ENCODE data around the gene TP53BP1. TPM values are rescaled to one million over a fixed set of nuclear protein-coding genes. Genes with fewer than 3 reads are reported as not detected.

Gene TP53BP1
- total RNA-seq, 2 experiments from 2014 or later: 43.0 to 44.6 TPM

DNA sequence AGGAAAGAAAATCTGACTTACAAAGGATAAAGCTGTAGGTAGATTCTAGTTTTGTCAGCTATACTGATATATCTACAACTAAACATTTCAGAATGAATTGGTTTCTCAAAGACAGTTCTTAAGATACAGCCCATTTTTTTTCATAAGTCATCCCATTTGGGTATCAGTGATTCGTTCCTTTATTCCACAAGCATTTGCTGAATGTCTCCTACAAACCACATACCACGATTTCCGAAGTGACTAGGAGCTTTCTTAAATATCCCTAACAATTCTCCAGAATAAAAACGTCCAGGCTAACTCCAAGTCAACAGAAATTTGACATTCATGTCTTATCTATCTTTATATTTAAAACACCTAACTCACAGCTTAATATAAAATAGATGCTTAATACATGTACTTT, 59.8 kb downstream of the TP53BP1 start:
- Mint-ChIP-seq H3K36me3 (ENCODE audit: low read depth) (peaks cover 88% of the 10 kb centered on the region), H3K9me3 (no peaks in the 10 kb centered on the region), H3K4me1 (ENCODE audit: low read depth) (no peaks in the 10 kb centered on the region), H3K27ac (no peak overlapping the region), H3K4me3 (no peak overlapping the region), H3K27me3 (no peaks in the 10 kb centered on the region)
- TF ChIP-seq, protein P1, sequence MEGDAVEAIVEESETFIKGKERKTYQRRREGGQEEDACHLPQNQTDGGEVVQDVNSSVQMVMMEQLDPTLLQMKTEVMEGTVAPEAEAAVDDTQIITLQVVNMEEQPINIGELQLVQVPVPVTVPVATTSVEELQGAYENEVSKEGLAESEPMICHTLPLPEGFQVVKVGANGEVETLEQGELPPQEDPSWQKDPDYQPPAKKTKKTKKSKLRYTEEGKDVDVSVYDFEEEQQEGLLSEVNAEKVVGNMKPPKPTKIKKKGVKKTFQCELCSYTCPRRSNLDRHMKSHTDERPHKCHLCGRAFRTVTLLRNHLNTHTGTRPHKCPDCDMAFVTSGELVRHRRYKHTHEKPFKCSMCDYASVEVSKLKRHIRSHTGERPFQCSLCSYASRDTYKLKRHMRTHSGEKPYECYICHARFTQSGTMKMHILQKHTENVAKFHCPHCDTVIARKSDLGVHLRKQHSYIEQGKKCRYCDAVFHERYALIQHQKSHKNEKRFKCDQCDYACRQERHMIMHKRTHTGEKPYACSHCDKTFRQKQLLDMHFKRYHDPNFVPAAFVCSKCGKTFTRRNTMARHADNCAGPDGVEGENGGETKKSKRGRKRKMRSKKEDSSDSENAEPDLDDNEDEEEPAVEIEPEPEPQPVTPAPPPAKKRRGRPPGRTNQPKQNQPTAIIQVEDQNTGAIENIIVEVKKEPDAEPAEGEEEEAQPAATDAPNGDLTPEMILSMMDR (IDR thresholded peaks at IDR 0.05): no peak
- DNase-seq (no peak), ATAC-seq (ENCODE audit: poor library complexity) (no peak)
- Histone ChIP-seq H3K4me1 (ENCODE audit: insufficient read depth, low read length) (no peaks in the 10 kb centered on the region), H3K27me3 (ENCODE audit: control insufficient read depth in 1 of 2, insufficient read depth in 2 of 2, low read length in 2 of 2) (no peaks in the 10 kb centered on the region), H3K9me3 (ENCODE audit: control insufficient read depth in 1 of 2, insufficient read depth in 1 of 2, low read length in 2 of 2) (no peaks in the 10 kb centered on the region), H3K27ac (ENCODE audit: low read depth in 1 of 2, low read length in 2 of 2) (no peak overlapping the region), H3K4me3 (ENCODE audit: low read length) (no peak overlapping the region), H3K36me3 (ENCODE audit: insufficient read depth, low read length) (peaks cover 51% of the 10 kb centered on the region)
- intact Hi-C loops (cut with DNase I, micrococcal nuclease): no loop called here
- ChIA-PET CTCF (no interaction called here), POLR2A (no interaction called here)

DNA sequence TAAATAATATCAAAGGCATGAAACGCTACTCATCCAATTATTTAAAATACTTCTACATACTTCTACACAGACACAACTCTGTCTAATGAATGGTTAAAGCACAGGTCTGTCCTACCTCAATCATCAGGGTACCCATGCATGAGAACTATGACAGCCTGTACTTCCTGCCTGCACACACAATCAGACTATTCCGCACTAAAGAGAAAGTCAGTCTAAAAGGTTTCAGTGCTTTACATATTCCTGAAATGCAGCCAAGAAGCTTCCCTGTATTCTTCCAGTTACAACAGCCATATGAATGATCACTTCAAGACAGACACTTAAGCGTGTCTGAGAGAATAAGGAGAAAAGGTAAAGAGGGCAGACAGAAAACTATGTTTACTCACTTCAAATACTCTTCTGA, 63.3 kb downstream of the TP53BP1 start:
- intact Hi-C loops (cut with DNase I, micrococcal nuclease): no loop called here
- Mint-ChIP-seq H3K4me1 (ENCODE audit: low read depth) (no peaks in the 10 kb centered on the region), H3K27ac (no peak overlapping the region), H3K4me3 (no peak overlapping the region), H3K36me3 (ENCODE audit: low read depth) (peaks cover 90% of the 10 kb centered on the region), H3K27me3 (no peaks in the 10 kb centered on the region), H3K9me3 (no peaks in the 10 kb centered on the region)
- DNase-seq (no peak), ATAC-seq (ENCODE audit: poor library complexity) (no peak)
- TF ChIP-seq, protein P1 (IDR thresholded peaks at IDR 0.05): no peak
- Histone ChIP-seq H3K27me3 (ENCODE audit: control insufficient read depth in 1 of 2, insufficient read depth in 2 of 2, low read length in 2 of 2) (no peaks in the 10 kb centered on the region), H3K4me3 (ENCODE audit: low read length) (no peak overlapping the region), H3K27ac (ENCODE audit: low read depth in 1 of 2, low read length in 2 of 2) (no peak overlapping the region), H3K4me1 (ENCODE audit: insufficient read depth, low read length) (no peaks in the 10 kb centered on the region), H3K36me3 (ENCODE audit: insufficient read depth, low read length) (peaks cover 47% of the 10 kb centered on the region), H3K9me3 (ENCODE audit: control insufficient read depth in 1 of 2, insufficient read depth in 1 of 2, low read length in 2 of 2) (no peaks in the 10 kb centered on the region)
- CTCF ChIA-PET: no interaction called here
- POLR2A ChIA-PET: no interaction called here

GRCh38 chr15:43423793-43424192, 69.2 kb downstream of the TP53BP1 start:
- no peak for DNase-seq
- H3K4me1 ChIP-seq (ENCODE audit: insufficient read depth, low read length): no peaks in the 10 kb centered on the region
- H3K4me3 ChIP-seq (ENCODE audit: low read length): no peak overlapping the region
- H3K36me3 Mint-ChIP-seq (ENCODE audit: low read depth): peaks cover 86% of the 10 kb centered on the region
- no peaks in the 10 kb centered on the region for H3K9me3 ChIP-seq (ENCODE audit: control insufficient read depth in 1 of 2, insufficient read depth in 1 of 2, low read length in 2 of 2)
- H3K9me3 Mint-ChIP-seq: no peaks in the 10 kb centered on the region
- TF ChIP-seq, protein P1 (IDR thresholded peaks at IDR 0.05): no peak
- ATAC-seq (ENCODE audit: poor library complexity): no peak
- intact Hi-C loops (cut with DNase I, micrococcal nuclease): no loop called here
- H3K27me3 Mint-ChIP-seq: no peaks in the 10 kb centered on the region
- H3K36me3 ChIP-seq (ENCODE audit: insufficient read depth, low read length): peaks cover 51% of the 10 kb centered on the region
- H3K27ac Mint-ChIP-seq: no peak overlapping the region
- ChIA-PET POLR2A (no interaction called here), CTCF (no interaction called here)
- no peaks in the 10 kb centered on the region for H3K4me1 Mint-ChIP-seq (ENCODE audit: low read depth)
- no peak overlapping the region for H3K27ac ChIP-seq (ENCODE audit: low read depth in 1 of 2, low read length in 2 of 2)
- no peaks in the 10 kb centered on the region for H3K27me3 ChIP-seq (ENCODE audit: control insufficient read depth in 1 of 2, insufficient read depth in 2 of 2, low read length in 2 of 2)
- no peak overlapping the region for H3K4me3 Mint-ChIP-seq
